DOHH2 (cell line): ENCODE data around the gene AP2M1.
"Not testable (repeated sequence)": the region's sequence is repeated elsewhere in the genome, so short reads cannot be mapped to it uniquely, and the experiment has no call there.

Experiments used
- H3F3A ChIP-seq: fragments of 200-600 bp; sonication (generic), shearing (Covaris generic); 2 replicates; pipeline ENCODE4 v1.6.0; 2016; ENCODE audit warnings: antibody characterized with exemption, mild to moderate bottlenecking; ENCODE audit not compliant: control insufficient read depth, insufficient read depth
- H3K27ac ChIP-seq: fragments of 200-600 bp; sonication (generic); 2 replicates; pipeline ENCODE4 v1.5.1; 2014; ENCODE audit warnings: low read depth, mild to moderate bottlenecking, low read length, moderate library complexity
- H3K27me3 ChIP-seq: fragments of 200-600 bp; sonication (generic); 2 replicates; pipeline ENCODE4 v1.6.1; 2014; ENCODE audit warnings: mild to moderate bottlenecking, low read length, mixed read lengths; ENCODE audit not compliant: control insufficient read depth
- H3K36me3 ChIP-seq: fragments of 200-600 bp; sonication (generic); 2 replicates; pipeline ENCODE4 v1.6.1; 2014; ENCODE audit warnings: mild to moderate bottlenecking, low read length, moderate library complexity, mixed read lengths; ENCODE audit not compliant: control insufficient read depth
- H3K4me1 ChIP-seq: fragments of 200-600 bp; sonication (generic); 2 replicates; pipeline ENCODE4 v1.6.1; 2014; ENCODE audit warnings: mild to moderate bottlenecking, low read length, mixed read lengths; ENCODE audit not compliant: control insufficient read depth
- H3K4me2 ChIP-seq: fragments of 200-600 bp; sonication (generic); 2 replicates; pipeline ENCODE4 v1.6.0; 2014; ENCODE audit warnings: mild to moderate bottlenecking, low read length, moderate library complexity
- H3K4me3 ChIP-seq: fragments of 200-600 bp; sonication (generic); 2 replicates; pipeline ENCODE4 v1.5.1; 2014; ENCODE audit warnings: mild to moderate bottlenecking, low read length, mixed read lengths
- H3K79me2 ChIP-seq: fragments of 200-600 bp; sonication (generic); 2 replicates; pipeline ENCODE4 v1.6.1; 2014; ENCODE audit warnings: mild to moderate bottlenecking, low read length, mixed read lengths; ENCODE audit not compliant: control insufficient read depth
- H3K9me2 ChIP-seq: fragments of 200-600 bp; sonication (generic); replicated peaks from 2 replicates; pipeline ENCODE4 v1.6.1; 2014; ENCODE audit warnings: mild to moderate bottlenecking, low read length, mixed read lengths; ENCODE audit not compliant: control insufficient read depth
- H3K9me3 ChIP-seq: fragments of 200-600 bp; sonication (generic); 2 replicates; pipeline ENCODE4 v1.6.1; 2014; ENCODE audit warnings: antibody characterized with exemption, low read length, mixed read lengths; ENCODE audit not compliant: control insufficient read depth, insufficient read depth
- H4K20me1 ChIP-seq: fragments of 200-600 bp; sonication (generic); 2 replicates; pipeline ENCODE4 v1.6.0; 2014; ENCODE audit warnings: low read depth, mild to moderate bottlenecking, antibody characterized with exemption, low read length, moderate library complexity; ENCODE audit not compliant: control insufficient read depth, insufficient read depth
- EZH2phosphoT487 ChIP-seq: fragments of 200-600 bp; sonication (generic); IDR thresholded peaks from 2 replicates; pipeline ENCODE4 v1.6.1; 2017; ENCODE audit warnings: borderline replicate concordance, mild to moderate bottlenecking, antibody characterized with exemption, low read length, moderate library complexity, mixed read lengths
- TF ChIP-seq, protein P1 (sequence below): fragments of 200-600 bp; sonication (generic); IDR thresholded peaks from one replicate; pipeline ENCODE4 v1.5.1; 2014; ENCODE audit warnings: antibody characterized with exemption, mild to moderate bottlenecking, low read depth, low read length; ENCODE audit not compliant: poor library complexity, severe bottlenecking

The AP2M1 gene

GRCh38 chr3:184148076-184148475 is 26.6 kb upstream of the AP2M1 start:
- Histone ChIP-seq H3K4me3 (no peak overlapping the region), H3K9me3 (no peaks in the 10 kb centered on the region), H3F3A (peaks cover 8% of the 10 kb centered on the region), H3K79me2 (no peaks in the 10 kb centered on the region), H3K36me3 (peaks cover 31% of the 10 kb centered on the region), H3K27me3 (no peaks in the 10 kb centered on the region), H3K4me2 (no peak overlapping the region), H3K9me2 (no peaks in the 10 kb centered on the region), H3K27ac (no peak overlapping the region), H3K4me1 (peaks cover 6% of the 10 kb centered on the region; the same call in 1 of the 2 replicates), H4K20me1 (no peaks in the 10 kb centered on the region)
- no peak for TF ChIP-seq EZH2phosphoT487
- TF ChIP-seq, protein P1, sequence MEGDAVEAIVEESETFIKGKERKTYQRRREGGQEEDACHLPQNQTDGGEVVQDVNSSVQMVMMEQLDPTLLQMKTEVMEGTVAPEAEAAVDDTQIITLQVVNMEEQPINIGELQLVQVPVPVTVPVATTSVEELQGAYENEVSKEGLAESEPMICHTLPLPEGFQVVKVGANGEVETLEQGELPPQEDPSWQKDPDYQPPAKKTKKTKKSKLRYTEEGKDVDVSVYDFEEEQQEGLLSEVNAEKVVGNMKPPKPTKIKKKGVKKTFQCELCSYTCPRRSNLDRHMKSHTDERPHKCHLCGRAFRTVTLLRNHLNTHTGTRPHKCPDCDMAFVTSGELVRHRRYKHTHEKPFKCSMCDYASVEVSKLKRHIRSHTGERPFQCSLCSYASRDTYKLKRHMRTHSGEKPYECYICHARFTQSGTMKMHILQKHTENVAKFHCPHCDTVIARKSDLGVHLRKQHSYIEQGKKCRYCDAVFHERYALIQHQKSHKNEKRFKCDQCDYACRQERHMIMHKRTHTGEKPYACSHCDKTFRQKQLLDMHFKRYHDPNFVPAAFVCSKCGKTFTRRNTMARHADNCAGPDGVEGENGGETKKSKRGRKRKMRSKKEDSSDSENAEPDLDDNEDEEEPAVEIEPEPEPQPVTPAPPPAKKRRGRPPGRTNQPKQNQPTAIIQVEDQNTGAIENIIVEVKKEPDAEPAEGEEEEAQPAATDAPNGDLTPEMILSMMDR = no peak

DNA sequence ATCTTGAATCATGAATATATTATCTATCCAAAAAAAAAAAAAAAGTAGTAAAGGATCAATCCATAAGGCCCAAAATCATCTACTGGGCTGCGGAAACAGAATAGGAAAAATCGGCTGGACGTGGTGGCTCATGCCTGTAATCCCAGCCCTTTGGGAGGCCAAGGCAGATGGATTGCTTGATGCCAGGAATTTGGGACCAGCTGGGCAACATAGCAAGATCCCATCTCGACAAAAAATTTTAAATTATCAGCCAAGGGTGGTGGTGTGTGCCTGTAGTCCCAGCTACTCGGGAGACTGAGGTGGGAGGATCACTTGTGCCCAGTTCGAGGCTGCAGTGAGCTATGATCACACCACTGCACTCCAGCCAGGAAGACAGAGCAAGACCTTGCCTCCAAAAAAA is 25.5 kb upstream of the AP2M1 start:
- no peaks in the 10 kb centered on the region for H3K27me3 ChIP-seq
- no peaks in the 10 kb centered on the region for H3K79me2 ChIP-seq
- no peaks in the 10 kb centered on the region for H4K20me1 ChIP-seq
- H3F3A ChIP-seq = peaks cover 15% of the 10 kb centered on the region
- peaks cover 20% of the 10 kb centered on the region for H3K36me3 ChIP-seq
- no peak overlapping the region for H3K4me3 ChIP-seq
- peaks cover 6% of the 10 kb centered on the region; the same call in 1 of the 2 replicates for H3K4me1 ChIP-seq
- no peak overlapping the region for H3K27ac ChIP-seq
- H3K4me2 ChIP-seq = no peak overlapping the region
- no peaks in the 10 kb centered on the region for H3K9me3 ChIP-seq
- no peak for TF ChIP-seq EZH2phosphoT487
- TF ChIP-seq, protein P1 = no peak
- no peaks in the 10 kb centered on the region for H3K9me2 ChIP-seq

- H3K4me2 ChIP-seq, H3K9me2 ChIP-seq, H3K4me3 ChIP-seq, H3K4me1 ChIP-seq, H4K20me1 ChIP-seq, H3K27me3 ChIP-seq, H3K9me3 ChIP-seq, H3K79me2 ChIP-seq, H3K27ac ChIP-seq: not testable (repeated sequence)
- Histone ChIP-seq H3K36me3 (peaks cover 14% of the 10 kb centered on the region), H3F3A (peaks cover 19% of the 10 kb centered on the region)
Measured at GRCh38 chr3:184149770-184150169, 24.9 kb upstream of the AP2M1 start.

DNA sequence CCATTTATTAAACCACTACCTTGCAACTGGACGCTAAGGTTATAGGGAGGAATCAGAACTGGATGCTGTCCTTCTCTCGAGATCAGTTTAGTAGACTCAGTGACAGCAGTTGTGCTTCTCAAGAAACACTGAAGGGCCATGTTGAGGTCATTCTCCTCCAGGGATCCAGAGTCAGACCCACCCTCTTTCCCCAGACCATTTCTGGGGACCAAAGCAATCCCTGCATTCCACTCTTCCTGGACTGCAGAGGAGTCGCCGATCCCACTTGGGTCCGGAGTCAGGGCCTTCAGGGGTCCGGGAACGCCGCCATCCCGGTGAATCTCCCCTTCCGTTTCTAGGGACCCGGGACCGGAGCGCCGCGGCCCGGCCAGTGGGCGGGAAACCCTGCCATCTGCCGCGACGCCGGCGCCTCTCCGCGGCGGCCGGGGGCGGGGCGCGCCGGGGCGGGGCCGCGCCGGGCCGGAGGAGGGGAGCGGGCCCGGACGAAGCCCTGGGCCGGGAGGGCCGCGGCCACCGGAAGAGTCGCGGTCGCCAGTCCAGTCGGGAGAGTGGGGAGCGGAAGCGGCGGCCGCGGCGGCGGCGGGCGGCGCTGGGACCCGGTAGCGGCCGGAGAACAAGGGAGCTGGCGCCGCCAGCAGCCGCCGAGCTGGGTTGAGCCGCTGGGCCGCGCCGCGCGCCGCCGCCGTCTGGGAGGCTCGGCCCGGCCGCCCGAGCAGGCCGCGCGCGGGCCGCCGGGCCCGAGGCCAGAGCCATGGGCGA is 19.6 kb upstream of the AP2M1 start, which contains the start of gene DVL3:
TSS of gene DVL3 (plus strand) at position 493 of the 759 bp plus-strand sequence. CDS start at position 752, 259 bp downstream.
- H3K9me2 ChIP-seq = no peaks in the 10 kb centered on the region
- H3F3A ChIP-seq = peaks cover 12% of the 10 kb centered on the region
- TF ChIP-seq, protein P1 = no peak
- TF ChIP-seq EZH2phosphoT487 = no peak
- H4K20me1 ChIP-seq = 0 out of 2 replicates have a peak, but pooled peaks cover 9% of the 10 kb centered on the region
- H3K4me3 ChIP-seq = peak within 1 kb of the TSS; percentile 99
- peak within 1 kb of the TSS; percentile 53 for H3K27ac ChIP-seq
- peak within 1 kb of the TSS; percentile 82 for H3K4me2 ChIP-seq
- no peaks in the 10 kb centered on the region for H3K27me3 ChIP-seq
- peaks cover 35% of the 10 kb centered on the region for H3K4me1 ChIP-seq
- H3K36me3 ChIP-seq = peaks cover 12% of the 10 kb centered on the region
- H3K79me2 ChIP-seq = peaks cover 43% of the 10 kb centered on the region
- no peaks in the 10 kb centered on the region for H3K9me3 ChIP-seq
